PC-9 (cell line): ENCODE data around the gene RBFOX2. TPM values are rescaled to one million over a fixed set of nuclear protein-coding genes. Genes with fewer than 3 reads are reported as not detected.

Source experiments
- BruUV-seq: library from RNA; stranded (reverse); fragments of 400-500 nt; replicated peaks from 2 replicates; lab custom pipeline; 2021; lab: Mats Ljungman, UMichigan
- CTCF ChIA-PET: fragments of 300-600 bp; sonication (Branson Sonifier 250); formaldehyde crosslinking; loops from one replicate; lab custom pipeline; 2022; ENCODE audit warnings: antibody characterized with exemption; lab: Charles Lee
- POLR2A ChIA-PET: fragments of 300-600 bp; sonication (Branson Sonifier 250); formaldehyde crosslinking; loops from one replicate; lab custom pipeline; 2022; ENCODE audit warnings: antibody characterized with exemption; ENCODE audit not compliant: unreplicated experiment; lab: Charles Lee
- DNase-seq, 2 experiments: peaks; one replicate each; pipeline versions ENCODE4 v3.0.0 to v3.0.0-alpha.2; 2015 to 2022; ENCODE audit warnings: mixed read lengths in 1 of 2
- H2AFZ ChIP-seq: fragments of 200-600 bp; sonication (generic); 2 replicates; pipeline ENCODE4 v1.8.1; 2017; ENCODE audit warnings: antibody characterized with exemption
- H3F3A ChIP-seq: fragments of 200-600 bp; sonication (generic); 2 replicates; pipeline ENCODE4 v1.8.1; 2017; ENCODE audit warnings: antibody characterized with exemption, mild to moderate bottlenecking, low read depth; ENCODE audit not compliant: insufficient read depth
- H3K27ac ChIP-seq: fragments of 200-600 bp; sonication (generic); 2 replicates; pipeline ENCODE4 v1.6.1; 2016; ENCODE audit warnings: mixed run types
- H3K27me3 ChIP-seq: fragments of 200-600 bp; sonication (generic); 2 replicates; pipeline ENCODE4 v1.6.1; 2016; ENCODE audit warnings: low read depth, mixed run types; ENCODE audit not compliant: insufficient read depth
- H3K36me3 ChIP-seq: fragments of 200-600 bp; sonication (generic); 2 replicates; pipeline ENCODE4 v1.6.1; 2016; ENCODE audit warnings: low read depth, mixed run types
- H3K4me1 ChIP-seq: fragments of 200-600 bp; sonication (generic); replicated peaks from 2 replicates; pipeline ENCODE4 v1.6.1; 2016; ENCODE audit warnings: mixed run types; ENCODE audit not compliant: insufficient read depth
- H3K4me2 ChIP-seq: fragments of 200-600 bp; sonication (generic); 2 replicates; pipeline ENCODE4 v1.6.1; 2017; ENCODE audit warnings: mixed run types
- H3K4me3 ChIP-seq: fragments of 200-600 bp; sonication (generic); 2 replicates; pipeline ENCODE4 v1.6.1; 2016; ENCODE audit warnings: mixed run types
- H3K79me2 ChIP-seq: fragments of 200-600 bp; sonication (generic); 2 replicates; pipeline ENCODE4 v1.6.1; 2017; ENCODE audit warnings: low read depth, mixed run types
- H3K9me2 ChIP-seq: fragments of 200-600 bp; sonication (generic); 2 replicates; pipeline ENCODE4 v1.8.1; 2017; ENCODE audit warnings: mild to moderate bottlenecking; ENCODE audit not compliant: insufficient read depth
- H3K9me3 ChIP-seq: fragments of 200-600 bp; sonication (generic); 2 replicates; pipeline ENCODE4 v1.8.1; 2016; ENCODE audit warnings: low read depth; ENCODE audit not compliant: insufficient read depth
- H4K20me1 ChIP-seq: fragments of 200-600 bp; sonication (generic); 2 replicates; pipeline ENCODE4 v1.8.1; 2017; ENCODE audit not compliant: insufficient read depth
- CTCF ChIP-seq: fragments of 200-600 bp; sonication (generic); conservative IDR thresholded peaks from 2 replicates; pipeline ENCODE4 v1.6.1; 2017; ENCODE audit warnings: mixed run types, antibody characterized with exemption, mild to moderate bottlenecking, moderate library complexity
- EZH2 ChIP-seq: fragments of 200-600 bp; sonication (generic); IDR thresholded peaks from 2 replicates; pipeline ENCODE4 v1.8.0; 2017; ENCODE audit warnings: antibody characterized with exemption, low read depth
- intact Hi-C: fragments of 100-400 bp; cut with micrococcal nuclease; formaldehyde crosslinking; loops from one replicate; pipeline ENCODE4 v1.10.0; 2022; ENCODE audit not compliant: unreplicated experiment
- total RNA-seq: library from RNA; stranded (reverse); gene quantifications from 2 replicates; pipeline ENCODE4 v1.2.3, GENCODE V29; 2021

The RBFOX2 gene
- total RNA-seq, 1 experiment from 2014 or later = 109 TPM

- DNase-seq = no peak
- Histone ChIP-seq H2AFZ (no peak overlapping the region), H3K79me2 (no peaks in the 10 kb centered on the region), H3K27ac (no peak overlapping the region), H3K9me2 (no peaks in the 10 kb centered on the region), H3K27me3 (no peaks in the 10 kb centered on the region), H3K4me2 (no peak overlapping the region), H3F3A (peaks cover 10% of the 10 kb centered on the region; the same call in 1 of the 2 replicates), H3K36me3 (no peaks in the 10 kb centered on the region), H3K4me3 (no peak overlapping the region), H3K4me1 (peaks cover 12% of the 10 kb centered on the region), H3K9me3 (no peaks in the 10 kb centered on the region), H4K20me1 (no peaks in the 10 kb centered on the region)
- TF ChIP-seq CTCF (no peak), EZH2 (no peak)
- BruUV-seq = no TSS peak
- CTCF ChIA-PET = no interaction called here
- intact Hi-C loops = loop anchor here (5.0 kb wide), 3 partner anchors 87 to 717 kb away; no protein-coding TSS in a partner anchor
- POLR2A ChIA-PET = interaction anchor here (0.6 to 0.7 kb wide), 2 partner anchors 40 to 42 kb away, joined by 3 to 4 read pairs; no protein-coding TSS in a partner anchor
Measured at GRCh38 chr22:36069368-36069767, 40.7 kb upstream of the RBFOX2 start.

GRCh38 chr22:36068776-36069344 is 40.2 kb upstream of the RBFOX2 start:
- Histone ChIP-seq H3F3A (peaks cover 13% of the 10 kb centered on the region; the same call in 1 of the 2 replicates), H3K9me2 (no peaks in the 10 kb centered on the region), H3K27me3 (no peaks in the 10 kb centered on the region), H3K4me2 (no peak overlapping the region), H3K36me3 (no peaks in the 10 kb centered on the region), H3K4me3 (no peak overlapping the region), H2AFZ (no peak overlapping the region), H3K79me2 (no peaks in the 10 kb centered on the region), H3K27ac (no peak overlapping the region), H3K9me3 (no peaks in the 10 kb centered on the region), H3K4me1 (peaks cover 12% of the 10 kb centered on the region), H4K20me1 (no peaks in the 10 kb centered on the region)
- intact Hi-C loops = loop anchor here (5.0 kb wide), 3 partner anchors 87 to 717 kb away; no protein-coding TSS in a partner anchor
- no peak for DNase-seq
- no peak for TF ChIP-seq CTCF
- no peak for TF ChIP-seq EZH2
- POLR2A ChIA-PET = interaction anchor here (0.7 kb wide), 1 partner anchor 42 kb away, joined by 4 read pairs; no protein-coding TSS in a partner anchor
- CTCF ChIA-PET = no interaction called here
- no TSS peak for BruUV-seq

GRCh38 chr22:36067235-36067558 is 38.6 kb upstream of the RBFOX2 start:
- H2AFZ ChIP-seq = no peak overlapping the region
- intact Hi-C loops = loop anchor here (5.0 kb wide), 3 partner anchors 85 to 715 kb away; no protein-coding TSS in a partner anchor
- no peak overlapping the region for H3K27ac ChIP-seq
- POLR2A ChIA-PET = interaction anchor here (0.6 kb wide), 1 partner anchor 18 kb away, joined by 4 read pairs; no protein-coding TSS in a partner anchor
- H3K79me2 ChIP-seq = no peaks in the 10 kb centered on the region
- no peak for DNase-seq
- H3K9me2 ChIP-seq = no peaks in the 10 kb centered on the region
- TF ChIP-seq CTCF = no peak
- no peak for TF ChIP-seq EZH2
- no peaks in the 10 kb centered on the region for H3K9me3 ChIP-seq
- CTCF ChIA-PET = interaction anchor here (2.1 kb wide), 1 partner anchor 138 kb away, joined by 10 read pairs; no protein-coding TSS in a partner anchor
- no peaks in the 10 kb centered on the region for H4K20me1 ChIP-seq
- H3K4me3 ChIP-seq = no peak overlapping the region
- no peak overlapping the region for H3K4me2 ChIP-seq
- peaks cover 13% of the 10 kb centered on the region; the same call in 1 of the 2 replicates for H3F3A ChIP-seq
- H3K36me3 ChIP-seq = no peaks in the 10 kb centered on the region
- peaks cover 12% of the 10 kb centered on the region for H3K4me1 ChIP-seq
- no TSS peak for BruUV-seq
- H3K27me3 ChIP-seq = no peaks in the 10 kb centered on the region
